GM21529 (cell line): ENCODE measurements around the gene SLC52A3.

ENCODE experiments used
- ATAC-seq: cut with Tn5 transposase; IDR thresholded peaks from one replicate; pipeline ENCODE4 v1.9.1; 2021; ENCODE audit not compliant: unreplicated experiment

SLC52A3 gene

DNA sequence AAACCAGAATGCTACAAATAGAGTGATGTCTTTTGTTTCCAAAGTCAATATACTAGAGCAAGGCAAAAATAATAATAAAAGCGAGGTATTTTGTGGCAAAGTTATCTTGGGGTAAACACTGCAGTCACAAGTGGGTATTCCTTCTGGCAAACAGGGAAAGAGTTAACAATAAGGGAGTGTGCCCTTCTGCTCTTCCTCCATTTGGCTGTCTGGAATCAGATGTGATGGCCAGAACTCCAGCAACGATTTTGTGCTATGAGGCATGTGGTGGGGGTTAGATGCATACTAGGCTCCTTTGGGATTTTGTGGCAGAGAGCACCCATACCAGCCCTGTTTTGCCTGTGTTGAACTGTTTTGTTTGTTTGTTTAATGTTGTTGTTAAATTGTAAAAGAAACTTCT, 2.4 kb upstream of the SLC52A3 start:
- no peak for ATAC-seq

DNA sequence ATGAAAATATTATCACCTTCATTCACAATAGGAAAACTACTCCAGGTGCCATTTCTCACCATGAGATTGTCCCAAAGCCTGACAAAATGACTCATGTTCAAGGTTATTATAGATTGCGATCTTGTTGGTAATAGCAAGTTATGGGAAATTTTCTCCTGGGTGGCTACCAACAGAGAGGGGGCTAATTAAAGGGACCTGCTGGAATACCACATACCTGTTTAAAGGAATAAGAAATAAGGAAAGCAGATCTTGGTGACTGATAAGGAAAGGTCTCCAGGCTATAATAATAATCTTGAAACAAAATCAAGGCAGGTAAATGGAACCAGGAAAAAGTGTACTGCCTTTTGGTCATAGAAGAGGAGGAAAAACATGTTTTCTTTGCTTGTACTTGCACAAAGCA, 1.4 kb downstream of the SLC52A3 start:
- ATAC-seq, result no peak

DNA sequence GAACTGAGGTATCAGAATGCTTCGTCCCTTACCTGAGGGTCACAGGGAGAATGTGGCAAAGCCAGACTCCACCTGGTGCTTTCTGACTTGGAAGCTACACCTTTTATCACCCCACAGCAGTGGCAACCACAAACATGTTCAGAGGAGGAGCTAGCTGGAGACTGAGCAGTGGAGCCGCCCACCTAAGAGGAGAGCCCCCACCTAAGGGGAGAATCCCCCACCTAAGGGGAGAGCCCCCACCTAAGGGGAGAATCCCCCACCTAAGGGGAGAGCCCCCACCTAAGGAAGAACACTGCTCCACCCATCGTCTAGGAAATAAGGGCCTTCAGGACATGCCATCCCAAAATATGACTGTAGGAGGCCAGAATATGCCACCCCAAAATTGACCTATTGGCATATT, 4.0 kb downstream of the SLC52A3 start:
- no peak for ATAC-seq

DNA sequence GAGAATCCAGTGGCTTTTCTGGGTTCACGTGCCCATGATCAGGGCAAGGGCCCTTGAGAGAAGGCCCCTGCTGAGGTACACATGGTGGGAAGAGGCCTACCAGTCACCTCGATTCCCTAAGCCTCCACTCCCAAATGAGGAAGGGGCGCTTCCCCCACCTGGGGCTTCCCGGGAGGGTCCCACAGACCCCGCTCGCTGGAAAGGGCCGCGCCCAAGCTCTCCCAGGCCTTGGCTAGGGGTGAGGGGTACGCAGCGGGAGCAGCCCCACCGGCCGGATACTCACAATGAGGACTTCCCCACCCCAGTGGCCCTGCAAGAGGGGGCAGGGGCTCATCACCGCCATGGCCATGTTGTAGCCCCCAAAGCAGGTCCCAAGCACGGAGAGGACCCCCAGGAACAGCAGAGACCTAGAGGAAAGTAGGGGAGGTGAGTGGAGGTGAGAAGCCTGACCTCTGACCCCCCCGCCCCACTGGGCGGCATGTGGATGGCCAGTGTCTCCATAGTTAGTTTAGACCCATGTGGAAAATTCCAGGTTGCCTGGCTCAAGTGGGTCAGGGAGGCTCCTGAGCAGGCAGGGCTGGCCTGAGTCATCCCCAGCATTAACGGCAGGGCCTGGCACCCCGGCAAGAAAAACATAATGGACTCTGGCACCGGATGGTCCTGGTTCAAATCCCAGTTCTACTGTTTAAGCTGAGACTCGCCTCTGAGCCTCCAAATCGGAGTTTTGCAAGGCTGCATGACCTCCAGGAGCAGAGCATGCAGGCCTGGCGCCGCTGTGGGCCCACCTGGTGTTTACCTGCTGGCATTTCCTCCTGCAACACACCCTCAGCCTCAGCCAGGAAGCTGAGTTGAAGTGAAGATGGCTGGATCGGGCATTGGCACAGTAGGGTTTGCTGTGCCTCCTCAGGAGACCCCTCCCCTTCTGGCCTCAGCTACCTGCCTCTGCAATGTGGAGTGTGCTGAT, 6.6 kb downstream of the SLC52A3 start:
- no peak for ATAC-seq

DNA sequence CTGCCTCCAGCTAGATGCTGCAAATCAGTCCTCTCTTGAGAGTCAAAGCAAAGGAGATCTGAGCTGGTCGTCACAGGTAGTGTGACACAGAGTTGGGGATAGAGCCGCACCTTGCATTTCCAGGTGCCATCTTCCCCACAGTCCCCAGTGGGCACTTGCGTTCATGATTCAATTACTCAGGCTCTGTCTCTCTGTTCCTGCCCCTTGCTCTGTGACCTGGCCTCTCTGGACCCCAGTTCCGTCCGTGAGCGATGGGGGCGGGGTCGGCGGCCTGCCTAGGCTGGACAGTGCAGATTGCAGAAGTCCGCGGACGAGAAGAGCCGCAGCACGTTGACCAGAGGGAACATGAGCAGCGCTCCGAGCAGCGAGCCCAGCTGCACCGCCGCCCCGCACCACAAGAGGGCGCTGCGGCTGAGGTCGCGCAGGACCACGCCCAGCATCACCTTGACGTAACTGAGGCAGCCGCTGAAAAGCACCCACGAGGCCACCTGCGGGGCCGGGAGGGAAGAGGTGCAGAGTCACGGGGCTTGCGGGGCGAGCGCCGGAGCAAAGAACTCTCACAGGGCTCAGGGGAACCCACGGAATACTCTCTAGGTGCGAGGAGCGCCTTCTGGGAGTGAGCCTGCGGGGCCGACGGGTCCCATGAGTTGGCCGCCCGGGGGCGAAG, 7.4 kb downstream of the SLC52A3 start:
- no peak for ATAC-seq

DNA sequence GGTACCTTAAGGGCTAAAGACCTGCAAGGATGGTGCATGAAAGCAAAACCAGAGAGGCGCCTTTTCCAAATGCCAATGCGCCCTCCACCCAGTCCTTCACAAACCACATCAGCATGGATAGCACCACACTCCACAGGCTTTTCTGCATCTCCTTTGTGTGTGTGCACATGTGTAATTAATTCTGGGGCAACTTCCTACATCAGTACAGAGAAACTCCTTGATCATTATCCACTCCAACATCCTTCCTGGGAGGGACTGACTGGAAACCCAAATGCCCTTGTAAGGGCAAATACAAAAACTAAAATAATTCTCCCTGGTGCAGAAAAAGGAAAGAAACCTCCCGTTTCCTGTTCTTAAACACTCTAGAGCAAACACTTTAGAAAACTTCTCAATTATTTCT, 10.8 kb downstream of the SLC52A3 start:
- ATAC-seq, result no peak

DNA sequence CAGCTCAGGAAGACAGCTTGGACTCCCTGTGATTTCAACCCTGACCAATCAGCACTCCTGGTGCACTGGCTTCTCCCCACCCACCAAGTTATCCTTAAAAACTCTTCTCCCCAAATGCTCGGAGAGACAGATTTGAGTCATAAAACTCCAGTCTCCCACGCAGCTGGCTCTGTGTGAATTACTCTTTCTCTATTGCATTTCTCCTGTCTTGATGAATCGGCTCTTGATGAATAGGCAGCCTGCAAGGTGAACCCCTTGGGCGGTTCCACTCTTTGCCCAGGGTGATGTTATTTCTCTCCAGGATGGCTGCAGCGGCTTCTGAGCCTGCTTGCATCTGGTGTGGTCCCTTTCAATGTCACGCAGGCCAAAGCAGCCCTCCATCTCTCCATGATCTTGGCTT, 12.4 kb downstream of the SLC52A3 start:
- ATAC-seq, result no peak

DNA sequence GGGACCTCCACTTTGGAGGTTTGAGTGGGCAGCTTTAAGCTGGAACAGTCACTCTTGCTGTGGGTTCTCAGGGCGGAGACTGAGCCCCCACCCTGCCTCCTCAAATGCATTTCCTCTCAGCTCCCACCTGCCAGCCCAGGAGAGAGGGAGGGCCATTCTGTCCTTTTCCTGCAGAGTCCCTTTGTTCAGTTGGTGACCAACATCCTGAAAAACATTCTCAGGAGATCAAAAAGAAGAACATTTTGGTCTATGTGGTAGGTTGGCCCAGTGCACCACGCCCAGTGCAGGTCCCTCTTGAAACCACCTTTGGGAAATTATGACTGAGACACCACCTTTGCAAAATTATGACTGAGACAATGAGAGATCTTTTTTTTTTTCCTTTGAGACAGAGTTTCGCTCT, 13.4 kb downstream of the SLC52A3 start:
- no peak for ATAC-seq

DNA sequence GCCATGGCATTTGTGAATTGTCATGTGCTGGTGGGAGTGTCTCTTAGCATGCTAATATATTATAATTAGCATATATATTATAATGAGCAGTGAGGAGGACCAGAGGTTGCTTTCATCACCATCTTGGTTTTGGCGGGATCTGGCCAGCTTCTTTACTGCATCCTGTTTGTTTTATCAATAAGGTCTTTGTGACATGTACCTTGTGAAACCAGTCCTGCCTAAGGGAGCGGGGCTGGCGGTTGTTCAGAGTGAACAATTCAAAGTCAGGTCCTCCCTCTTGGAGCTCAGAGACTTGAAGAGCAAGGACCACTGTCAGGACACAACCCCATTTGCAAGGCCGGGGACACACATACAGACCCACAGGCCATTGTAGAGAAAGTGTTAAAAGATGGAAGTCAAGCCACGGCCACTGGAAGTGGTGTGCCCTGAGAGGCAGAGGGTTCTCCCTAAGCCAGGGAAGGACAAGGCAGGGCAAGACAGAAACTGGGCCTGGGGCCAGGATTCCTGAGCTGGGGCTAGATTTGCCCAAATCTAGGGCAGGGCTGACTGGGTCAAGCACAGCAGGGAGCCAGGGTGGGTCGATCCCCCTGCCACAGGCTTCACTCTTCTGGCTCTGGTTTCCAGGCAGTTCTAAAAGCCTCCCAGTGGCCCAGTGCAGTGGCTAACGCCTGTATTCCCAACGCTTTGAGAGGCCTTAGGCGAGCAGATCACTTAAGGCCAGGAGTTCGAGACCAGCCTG, 14.2 kb downstream of the SLC52A3 start:
- ATAC-seq, result no peak

DNA sequence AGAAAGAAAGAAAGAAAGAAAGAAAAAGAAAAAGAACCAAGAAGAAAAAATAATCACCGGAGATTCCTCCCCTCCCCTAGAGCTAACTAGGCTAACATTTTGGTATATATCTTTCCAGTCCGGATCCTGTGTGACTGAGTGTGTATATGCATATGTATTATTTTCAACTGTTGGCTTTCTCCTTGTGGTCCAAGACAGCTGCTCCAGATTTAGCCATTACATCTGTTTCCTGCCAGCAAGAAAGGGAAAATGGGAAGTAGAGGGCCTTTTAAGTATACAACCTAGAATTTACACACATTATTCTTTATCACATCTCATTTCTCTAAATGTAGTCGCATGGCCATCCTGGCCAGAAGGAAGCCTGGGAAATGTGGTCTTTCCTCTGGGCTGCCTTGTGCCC, 15.2 kb downstream of the SLC52A3 start:
- no peak for ATAC-seq

DNA sequence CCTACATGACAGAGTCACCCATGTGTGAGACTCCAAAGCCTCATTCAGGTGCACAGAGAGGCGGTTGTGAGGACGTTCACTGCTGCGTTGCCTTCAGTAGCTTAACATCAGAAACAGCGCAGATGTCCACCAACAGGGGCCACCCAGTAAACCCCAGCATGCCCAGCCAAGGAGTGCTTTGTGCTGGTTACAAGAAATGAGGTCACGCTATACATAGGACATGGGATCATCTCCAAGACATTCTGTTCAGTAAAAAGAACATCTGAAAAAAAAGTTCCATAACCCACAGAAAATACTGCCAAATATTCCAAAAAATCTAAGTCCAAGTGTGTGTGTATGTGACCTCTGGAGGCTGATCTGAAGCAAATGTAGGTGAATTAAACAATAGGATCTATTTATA, 16.0 kb downstream of the SLC52A3 start:
- no peak for ATAC-seq

DNA sequence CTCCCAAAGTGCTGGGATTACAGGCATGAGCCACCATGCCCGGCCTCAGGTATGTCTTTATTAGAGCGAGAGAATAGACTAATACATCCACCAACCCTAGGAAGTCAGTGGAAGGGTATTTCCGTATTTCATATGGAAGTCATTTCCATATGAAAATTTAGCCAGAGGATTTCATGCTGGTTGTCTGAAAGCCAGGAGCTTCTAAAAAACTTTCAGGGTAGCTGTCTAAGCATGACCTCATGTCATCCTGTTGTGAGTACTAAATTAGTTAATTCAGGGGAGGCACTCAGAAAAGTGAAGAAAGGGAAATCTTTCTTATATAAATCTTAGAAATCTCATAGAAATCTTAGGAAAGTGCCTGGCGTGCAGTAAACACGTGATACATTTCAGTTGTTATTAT, 16.5 kb downstream of the SLC52A3 start:
- ATAC-seq, result no peak

DNA sequence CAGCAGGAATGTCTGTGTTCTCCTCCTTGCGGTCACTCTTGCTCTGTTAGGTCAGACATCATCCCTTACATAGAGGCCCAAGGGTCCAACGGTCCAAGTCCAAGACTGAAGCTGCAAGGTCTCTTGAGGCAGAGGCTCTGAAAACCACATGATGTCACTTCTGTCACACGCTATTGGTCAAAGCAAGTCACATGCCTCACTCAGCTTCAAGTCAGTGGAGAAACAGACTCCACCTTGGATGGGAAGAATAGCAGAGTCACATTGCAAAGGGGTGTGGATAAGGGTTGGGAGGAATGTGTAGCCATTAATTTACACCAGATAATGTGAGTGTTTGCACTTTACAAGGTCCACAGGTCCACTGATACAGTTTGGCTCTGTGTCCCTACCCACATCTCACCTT, 17.5 kb downstream of the SLC52A3 start:
- no peak for ATAC-seq

DNA sequence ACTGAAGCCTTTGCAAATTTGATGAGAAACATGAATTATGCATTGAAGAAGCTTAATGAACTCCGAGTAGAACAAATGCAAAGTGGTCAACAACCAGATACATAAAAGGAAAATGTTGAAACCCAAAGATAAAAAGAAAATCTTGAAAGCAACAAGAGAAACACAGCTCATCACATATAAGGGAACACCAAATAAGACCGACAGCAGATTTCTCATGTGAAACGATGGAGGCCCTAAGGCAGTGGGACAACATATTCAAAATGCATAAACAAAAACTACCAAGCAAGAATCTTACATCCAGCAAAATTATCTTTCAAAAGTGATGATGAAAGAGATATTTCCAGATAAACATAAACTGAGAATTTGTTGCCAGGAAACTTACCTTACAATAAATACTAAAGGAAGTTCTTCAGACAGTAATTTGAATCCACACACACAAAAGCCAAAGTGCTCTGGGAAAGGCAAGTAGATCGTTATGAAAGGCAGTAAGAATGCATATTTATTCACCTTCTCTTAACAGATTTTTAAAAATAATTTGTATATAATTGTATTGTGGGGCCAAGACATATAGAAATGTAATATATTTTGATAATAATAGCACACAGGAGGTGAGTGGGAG, 22.5 kb downstream of the SLC52A3 start:
- ATAC-seq, result no peak

DNA sequence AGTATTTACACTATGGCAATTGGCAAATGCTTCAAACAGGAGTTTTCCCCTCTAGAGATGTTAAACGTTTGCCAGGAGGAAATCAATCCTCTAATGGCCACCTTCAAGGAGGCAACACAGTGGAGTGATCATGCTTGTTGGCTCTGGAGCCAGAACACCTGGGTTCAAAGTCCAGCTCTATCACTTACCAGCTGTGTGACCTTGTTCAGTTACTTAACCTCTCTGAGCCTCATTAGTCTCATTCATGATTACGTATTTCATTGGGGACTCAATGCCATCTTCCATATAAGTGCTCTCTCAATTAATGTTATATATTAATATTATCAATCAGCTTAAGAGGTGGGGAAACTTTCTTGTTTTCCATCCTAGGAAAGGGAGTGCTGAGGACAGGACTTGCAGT, 26.1 kb downstream of the SLC52A3 start:
- ATAC-seq, result no peak

DNA sequence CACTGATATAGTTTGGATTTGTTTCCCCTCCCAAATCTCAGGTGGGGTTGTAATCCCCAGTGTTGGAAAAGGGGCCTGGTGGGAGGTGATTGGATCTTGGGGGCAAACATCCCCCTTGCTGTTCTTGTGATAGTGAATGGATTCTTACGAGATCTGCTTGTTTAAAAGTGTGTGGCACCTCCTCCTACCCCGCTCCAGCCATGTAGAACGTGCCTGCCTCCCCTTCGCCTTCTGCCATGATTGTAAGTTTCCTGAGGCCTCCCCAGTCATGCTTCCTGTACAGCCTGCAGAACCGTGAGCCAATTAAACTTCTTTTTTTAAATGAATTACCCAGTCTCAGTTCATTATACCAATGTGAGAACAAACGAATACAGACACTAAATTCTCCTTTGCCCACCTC, 26.7 kb downstream of the SLC52A3 start:
- no peak for ATAC-seq

DNA sequence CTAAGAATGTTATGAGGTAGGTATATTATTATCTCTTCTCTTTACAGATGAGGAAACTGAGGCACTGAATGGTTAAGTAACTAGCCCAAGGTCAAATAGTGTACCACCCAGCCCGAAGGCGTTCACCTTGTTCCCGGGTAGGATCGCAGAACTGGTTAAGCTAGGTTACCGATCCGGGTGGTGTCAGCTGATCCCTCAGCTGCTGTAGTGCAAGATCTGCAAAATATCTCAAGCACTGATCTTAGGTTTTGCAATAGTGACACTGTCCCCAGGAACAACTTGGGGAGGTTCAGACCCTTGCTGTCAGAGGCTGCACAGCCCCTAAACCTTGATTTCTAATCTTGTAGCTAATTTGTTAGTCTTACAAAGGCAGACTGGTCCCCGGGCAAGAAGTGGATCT, 28.1 kb downstream of the SLC52A3 start:
- ATAC-seq, result no peak

DNA sequence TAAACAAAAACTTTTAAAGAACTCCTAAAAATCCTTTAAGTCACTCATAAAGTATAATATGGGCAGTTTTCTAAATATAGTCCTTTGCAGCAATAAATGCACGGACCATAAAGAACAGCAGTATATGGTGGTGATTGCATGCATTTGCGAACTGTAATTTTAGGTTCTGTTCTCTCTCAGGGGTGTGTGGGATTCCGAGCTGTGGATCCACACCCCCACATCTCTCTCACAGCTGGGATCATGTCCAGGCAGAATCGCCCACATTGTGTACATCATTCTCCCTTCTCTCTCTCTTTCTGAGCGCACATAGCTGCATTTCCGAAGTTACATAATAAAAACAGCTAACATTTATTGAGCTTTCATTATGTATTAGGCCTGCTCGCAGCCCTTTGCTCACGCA, 28.6 kb downstream of the SLC52A3 start:
- no peak for ATAC-seq

DNA sequence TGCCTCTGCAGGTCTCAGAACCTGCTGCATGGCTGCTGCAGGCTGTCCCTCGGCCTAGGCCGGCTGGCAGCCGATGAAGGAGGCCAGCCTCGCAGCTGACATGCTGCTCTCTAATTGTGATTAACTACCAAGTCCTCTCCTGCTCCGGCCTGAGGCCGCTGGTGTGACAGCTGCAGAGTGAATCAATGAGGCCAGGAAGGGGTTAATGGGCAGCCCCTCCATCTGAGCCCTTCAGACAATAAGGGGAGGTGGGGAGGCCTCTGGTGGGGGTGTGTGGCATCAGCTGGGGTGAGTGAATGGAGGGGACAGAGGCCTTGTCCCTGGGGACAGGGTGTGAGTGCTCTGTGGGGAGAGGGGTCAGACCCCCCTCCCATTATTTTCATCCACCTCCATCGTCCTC, 34.4 kb downstream of the SLC52A3 start:
- no peak for ATAC-seq

DNA sequence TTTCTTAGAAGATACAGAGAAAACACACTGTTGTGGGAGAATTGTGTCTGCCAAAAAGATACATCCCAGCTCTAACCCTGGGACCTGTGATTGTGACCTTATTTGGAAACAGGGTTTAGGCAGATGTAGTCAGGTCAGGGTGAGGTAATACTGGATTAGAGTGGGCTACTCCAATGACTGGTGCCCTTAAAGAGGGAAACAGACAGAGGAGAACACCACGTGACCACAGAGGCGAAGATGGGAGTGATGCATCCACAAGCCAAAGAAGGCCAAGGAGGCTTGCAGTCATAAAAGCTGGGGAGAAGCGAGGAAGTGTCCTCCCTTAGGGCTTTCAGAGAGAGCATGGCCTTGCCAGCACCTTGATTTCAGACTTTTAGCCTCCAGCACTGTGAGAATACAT, 35.6 kb downstream of the SLC52A3 start:
- no peak for ATAC-seq

DNA sequence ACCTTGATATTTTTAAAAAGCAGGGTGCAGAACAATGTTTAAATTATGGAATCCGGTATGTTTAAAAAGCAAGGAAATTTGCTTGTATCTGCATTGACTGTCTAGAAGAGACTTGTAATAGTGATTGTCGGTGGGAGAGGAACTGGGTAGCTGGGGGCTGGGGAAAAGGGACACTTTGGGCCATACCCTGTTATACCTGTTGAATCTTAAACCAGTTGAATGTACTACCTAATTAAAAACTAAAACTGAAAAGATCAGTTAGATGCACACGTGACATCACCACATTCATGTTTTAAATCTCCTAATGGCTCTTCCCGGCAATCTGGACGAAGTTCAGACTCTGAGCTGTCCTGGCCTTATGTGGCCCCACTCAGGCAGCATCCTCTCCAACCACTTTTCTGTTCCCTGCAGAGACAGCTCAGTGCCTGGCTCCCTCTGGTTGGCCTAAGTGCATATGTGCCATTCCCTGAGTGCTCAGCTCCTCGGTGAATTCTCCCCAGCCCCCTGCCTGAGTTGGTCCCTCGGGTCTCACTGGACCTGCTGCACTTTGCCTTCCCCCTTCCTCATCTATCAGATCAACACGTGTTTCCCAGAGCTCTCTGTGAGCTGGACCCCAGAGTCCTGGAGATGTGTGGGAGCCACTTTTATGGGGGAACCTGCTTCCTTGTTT, 36.3 kb downstream of the SLC52A3 start:
- ATAC-seq, result no peak
